Uterus (tissue), 4 donors: ENCODE data around the gene LDLRAD4. TPM values are rescaled to one million over a fixed set of nuclear protein-coding genes. Genes with fewer than 3 reads are reported as not detected.
"Not testable (repeated sequence)": the region's sequence is repeated elsewhere in the genome, so short reads cannot be mapped to it uniquely, and the experiment has no call there.

ENCODE experiments used
- DNase-seq, 2 donors: peaks; one replicate each; pipeline ENCODE4 v3.0.0-alpha.2; 2019 to 2020
- H3K27ac ChIP-seq, 2 donors: fragments of 200-600 bp; sonication (generic); 1 replicate in 1 of 2; 2 replicates in 1 of 2; pipeline ENCODE4 v1.5.1; 2016 to 2018
- H3K27me3 ChIP-seq, 2 donors: fragments of 200-600 bp; sonication (generic); one replicate each; pipeline ENCODE4 v1.5.1; 2018 to 2019; ENCODE audit warnings: control low read depth in 1 of 2
- H3K36me3 ChIP-seq, 2 donors: fragments of 200-600 bp; sonication (generic); one replicate each; pipeline ENCODE4 v1.5.1; 2019; ENCODE audit warnings: control low read depth in 1 of 2
- H3K4me1 ChIP-seq, 2 donors: fragments of 200-600 bp; sonication (generic); one replicate each; pipeline ENCODE4 v1.5.1; 2018 to 2019; ENCODE audit warnings: control low read depth in 1 of 2
- H3K4me3 ChIP-seq, 2 donors: fragments of 200-600 bp; sonication (generic); 1 replicate in 1 of 2; 2 replicates in 1 of 2; pipeline ENCODE4 v1.5.1; 2018 to 2019; ENCODE audit warnings: mild to moderate bottlenecking in 1 of 2
- H3K9me3 ChIP-seq, 2 donors: fragments of 200-600 bp; sonication (generic); one replicate each; pipeline ENCODE4 v1.5.1; 2019; ENCODE audit warnings: control low read depth in 1 of 2
- CTCF ChIP-seq, 4 experiments: fragments of 200-600 bp in 2 of 4; fragments of 450-650 bp in 2 of 4; sonication (generic) in 2 of 4; IDR thresholded peaks; one replicate each; pipeline ENCODE4 v1.5.1; 2016 to 2019; ENCODE audit warnings: antibody characterized with exemption in 4 of 4, mild to moderate bottlenecking in 2 of 4, moderate library complexity in 1 of 4
- POLR2A ChIP-seq, 2 donors: fragments of 450-650 bp; IDR thresholded peaks; one replicate each; pipeline ENCODE4 v1.6.1; 2016; ENCODE audit warnings: antibody characterized with exemption in 2 of 2, mild to moderate bottlenecking in 1 of 2, moderate library complexity in 1 of 2
- intact Hi-C: fragments of 100-400 bp; cut with DNase I; formaldehyde crosslinking; loops from one replicate; pipeline ENCODE4 v1.15.1; 2023; ENCODE audit warnings: low total_unique reads
- total RNA-seq, 4 donors: library from RNA; depleted of rRNA in 3 of 4; stranded (reverse); fragments of >200 nt in 3 of 4; gene quantifications; one replicate each; pipeline versions ENCODE4 v1.1.0 to v1.2.4, GENCODE V29; 2014 to 2023
- donor health status: DM: yes; HTN: yes; CAD: no.

LDLRAD4 gene
- total RNA-seq, 4 donors from 2014 or later: 23.8 to 82.2 (median 39.3) TPM

GRCh38 chr18:13471971-13472628, 253.5 kb downstream of the LDLRAD4 start:
- no peak for TF ChIP-seq CTCF (IDR thresholded peaks at IDR 0.05)
- no peak for TF ChIP-seq POLR2A (IDR thresholded peaks at IDR 0.05)
- Histone ChIP-seq H3K9me3 (no peaks in the 10 kb centered on the region), H3K4me1 (no peaks in the 10 kb centered on the region), H3K4me3 (no peak overlapping the region), H3K36me3 (no peaks in the 10 kb centered on the region), H3K27me3 (no peaks in the 10 kb centered on the region), H3K27ac (no peak overlapping the region)
- intact Hi-C loops: no loop called here
- DNase-seq: no peak

GRCh38 chr18:13473751-13474150, 255.2 kb downstream of the LDLRAD4 start:
- Histone ChIP-seq H3K27ac (no peak overlapping the region), H3K36me3 (no peaks in the 10 kb centered on the region), H3K4me1 (no peaks in the 10 kb centered on the region), H3K4me3 (no peak overlapping the region), H3K27me3 (no peaks in the 10 kb centered on the region), H3K9me3 (no peaks in the 10 kb centered on the region)
- no peak for DNase-seq
- intact Hi-C loops: no loop called here
- TF ChIP-seq POLR2A (IDR thresholded peaks at IDR 0.05): no peak
- TF ChIP-seq CTCF (IDR thresholded peaks at IDR 0.05): no peak

GRCh38 chr18:13474336-13474735, 255.8 kb downstream of the LDLRAD4 start:
- Histone ChIP-seq H3K36me3 (no peaks in the 10 kb centered on the region), H3K27ac (no peak overlapping the region), H3K4me1 (no peaks in the 10 kb centered on the region), H3K27me3 (no peaks in the 10 kb centered on the region), H3K4me3 (no peak overlapping the region), H3K9me3 (no peaks in the 10 kb centered on the region)
- intact Hi-C loops: no loop called here
- no peak for DNase-seq
- no peak for TF ChIP-seq CTCF (IDR thresholded peaks at IDR 0.05)
- TF ChIP-seq POLR2A (IDR thresholded peaks at IDR 0.05): no peak

- Histone ChIP-seq H3K36me3 (no peaks in the 10 kb centered on the region), H3K4me1 (no peaks in the 10 kb centered on the region), H3K4me3 (no peak overlapping the region), H3K27ac (no peak overlapping the region), H3K9me3 (no peaks in the 10 kb centered on the region), H3K27me3 (no peaks in the 10 kb centered on the region)
- intact Hi-C loops: no loop called here
- no peak for DNase-seq
- TF ChIP-seq POLR2A (IDR thresholded peaks at IDR 0.05) (no peak), CTCF (IDR thresholded peaks at IDR 0.05) (no peak)
These were observed 256.5 kb downstream of the LDLRAD4 start for GRCh38 chr18:13474907-13475545.

- H3K4me1 ChIP-seq, H3K36me3 ChIP-seq, H3K4me3 ChIP-seq, H3K9me3 ChIP-seq, DNase-seq, intact Hi-C loops, H3K27ac ChIP-seq, H3K27me3 ChIP-seq: not testable (repeated sequence)
These were observed 257.8 kb downstream of the LDLRAD4 start for GRCh38 chr18:13476312-13476711.
